HG02943 (cell line): ENCODE results near the gene STK32C.

Experiments used
- ATAC-seq: cut with Tn5 transposase; IDR thresholded peaks from one replicate; pipeline ENCODE4 v1.9.1; 2021; ENCODE audit warnings: mild to moderate bottlenecking, low read depth, moderate library complexity; ENCODE audit not compliant: unreplicated experiment

Gene STK32C

DNA sequence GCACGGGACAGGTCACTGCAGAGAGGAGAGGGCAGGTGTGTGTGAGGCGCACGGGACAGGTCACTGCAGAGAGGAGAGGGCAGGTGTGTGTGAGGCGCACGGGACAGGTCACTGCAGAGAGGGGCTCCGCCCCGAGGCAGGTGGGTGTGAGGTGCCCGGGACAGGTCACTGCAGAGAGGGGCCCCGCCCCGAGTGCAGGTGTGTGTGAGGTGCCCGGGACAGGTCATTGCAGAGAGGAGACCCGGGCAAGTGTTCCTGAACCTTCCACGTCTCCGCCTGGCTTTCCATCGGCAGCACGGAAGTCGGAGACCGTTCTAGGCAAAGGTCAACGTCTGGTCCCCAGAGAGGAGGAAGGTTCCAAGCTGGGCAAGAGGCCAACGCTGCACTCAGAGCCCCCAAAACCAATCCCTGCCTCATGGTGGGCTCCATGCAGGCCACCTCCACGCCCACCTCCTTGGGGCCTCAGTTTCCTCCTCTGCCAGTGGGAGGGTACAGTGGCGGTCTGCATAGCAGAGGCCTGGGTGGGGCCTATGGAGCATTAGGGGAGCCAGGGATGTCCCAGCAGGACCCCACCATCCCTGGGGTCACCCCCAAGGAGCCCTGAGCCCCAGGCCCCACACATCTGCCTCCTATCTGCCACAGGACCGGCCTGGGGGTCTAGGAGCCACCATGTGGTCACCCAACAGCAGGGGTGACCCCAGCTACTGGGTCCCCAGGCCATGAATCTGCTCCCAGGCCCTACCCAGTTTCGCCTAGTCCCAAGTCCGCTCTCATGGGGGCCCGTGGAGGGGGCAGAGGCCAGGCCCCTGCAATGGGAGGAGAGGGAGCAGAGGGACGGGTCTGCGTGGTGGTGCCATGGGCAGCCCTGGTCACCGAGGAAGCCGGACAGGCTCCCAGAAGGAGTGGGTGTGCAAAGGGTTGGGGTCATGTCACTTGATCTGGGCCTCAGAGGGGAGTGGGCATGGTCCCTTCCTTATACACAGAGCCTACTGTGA lies 57.0 kb downstream of the STK32C start:
- ATAC-seq: no peak

DNA sequence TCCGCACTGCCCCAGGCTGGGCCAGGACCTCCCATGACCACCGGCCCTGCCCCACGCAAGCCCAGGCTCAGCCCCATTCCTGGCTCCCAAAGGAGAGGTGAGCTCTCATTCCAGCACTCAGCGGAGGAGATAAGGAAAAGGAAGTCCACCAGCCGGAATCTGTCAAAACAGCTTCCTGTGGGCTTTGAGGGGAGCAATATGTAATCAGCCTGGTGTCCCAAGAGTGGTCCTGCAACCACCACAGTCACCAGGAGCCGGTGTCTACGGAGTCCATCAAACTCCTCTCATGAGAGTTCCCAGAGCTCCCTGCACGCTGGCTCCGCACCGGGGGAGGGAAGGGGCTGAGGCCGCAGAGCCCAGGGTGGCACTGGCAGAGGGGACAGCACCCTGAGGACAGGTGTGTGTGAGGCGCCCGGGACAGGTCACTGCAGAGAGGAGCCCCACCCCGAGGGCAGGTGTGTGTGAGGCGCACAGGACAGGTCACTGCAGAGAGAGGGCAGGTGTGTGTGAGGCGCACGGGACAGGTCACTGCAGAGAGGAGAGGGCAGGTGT lies 57.9 kb downstream of the STK32C start:
- ATAC-seq: no peak

DNA sequence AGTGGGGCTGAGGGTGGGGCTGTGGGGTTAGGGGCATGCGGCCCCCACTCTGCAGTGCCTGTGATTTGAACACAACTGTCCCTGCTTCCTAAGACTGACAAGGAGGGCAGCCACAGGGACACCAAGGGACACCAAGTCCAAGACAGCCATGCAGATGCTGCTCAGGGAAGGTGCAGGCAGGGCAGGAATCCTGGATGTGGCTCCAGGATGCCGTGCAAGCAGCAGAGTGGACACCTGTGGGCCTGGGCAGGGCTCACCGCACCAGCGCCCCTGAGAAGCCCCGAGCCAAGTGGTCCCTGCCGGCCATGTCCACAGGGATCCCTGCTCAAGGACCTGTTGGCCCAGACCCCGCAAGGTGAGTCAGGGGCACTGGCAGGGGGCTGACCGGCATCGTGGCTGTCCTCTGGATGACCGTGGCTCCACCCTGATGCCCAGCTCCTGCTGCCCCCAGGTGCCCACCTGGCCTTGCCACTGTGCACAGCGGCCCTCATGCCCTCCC lies 58.5 kb downstream of the STK32C start:
- no peak for ATAC-seq

DNA sequence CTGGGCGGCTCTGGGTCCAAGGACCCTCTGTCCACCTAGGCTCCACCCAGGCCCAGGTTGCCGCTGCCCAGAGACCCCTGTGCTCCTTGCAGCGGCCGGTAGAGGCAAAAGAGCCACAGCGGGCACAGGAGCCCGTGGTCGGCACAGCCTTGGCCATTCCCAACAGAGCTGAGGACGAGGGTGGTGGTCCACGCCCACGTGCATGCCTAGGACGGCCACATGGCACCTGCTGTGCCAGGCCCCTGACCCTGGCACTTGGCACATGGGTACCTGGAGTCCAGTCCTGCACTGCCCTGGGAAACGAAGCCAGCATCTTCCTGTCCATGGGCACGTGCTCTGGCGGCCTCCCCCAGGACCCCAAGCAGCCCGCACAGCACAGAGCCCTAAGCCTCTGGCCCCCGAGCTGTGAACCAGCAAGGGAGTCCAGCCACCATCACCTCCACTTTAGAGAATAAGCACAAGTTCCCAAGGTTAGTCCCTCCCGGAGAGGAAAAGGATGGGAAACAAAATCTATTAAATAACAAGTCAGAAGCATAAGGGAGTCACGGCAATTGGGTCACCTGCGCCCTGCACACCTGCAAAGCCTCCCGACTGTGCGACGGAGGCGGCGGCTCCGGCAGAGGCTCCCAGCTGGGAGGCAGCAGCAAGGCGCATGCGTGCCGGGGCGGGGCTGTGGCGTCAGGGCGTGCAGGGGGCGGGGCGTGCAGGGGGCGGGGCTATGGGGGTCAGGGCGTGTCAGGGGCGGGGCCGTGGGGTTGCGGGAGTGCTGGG lies 59.1 kb downstream of the STK32C start:
- ATAC-seq: no peak

DNA sequence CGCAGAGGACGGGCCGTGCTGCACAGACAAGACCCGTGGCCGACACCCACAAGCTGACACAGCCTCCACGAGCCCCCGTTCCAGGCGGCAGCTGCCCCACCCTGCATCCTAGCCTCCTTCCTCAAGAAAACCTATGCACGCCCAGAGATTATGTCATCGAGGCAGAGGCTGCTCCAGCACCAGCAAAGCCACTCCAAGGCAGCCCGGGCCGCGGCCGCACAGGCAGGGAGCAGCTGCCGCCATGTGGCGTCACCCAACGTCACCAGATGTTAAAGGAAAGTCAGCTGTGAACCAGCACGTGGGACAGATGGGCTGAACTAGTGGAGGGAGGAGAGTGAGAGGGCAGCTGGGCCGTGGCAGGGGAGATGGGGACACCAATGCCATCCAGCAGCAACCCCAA lies 59.8 kb downstream of the STK32C start:
- ATAC-seq: no peak

DNA sequence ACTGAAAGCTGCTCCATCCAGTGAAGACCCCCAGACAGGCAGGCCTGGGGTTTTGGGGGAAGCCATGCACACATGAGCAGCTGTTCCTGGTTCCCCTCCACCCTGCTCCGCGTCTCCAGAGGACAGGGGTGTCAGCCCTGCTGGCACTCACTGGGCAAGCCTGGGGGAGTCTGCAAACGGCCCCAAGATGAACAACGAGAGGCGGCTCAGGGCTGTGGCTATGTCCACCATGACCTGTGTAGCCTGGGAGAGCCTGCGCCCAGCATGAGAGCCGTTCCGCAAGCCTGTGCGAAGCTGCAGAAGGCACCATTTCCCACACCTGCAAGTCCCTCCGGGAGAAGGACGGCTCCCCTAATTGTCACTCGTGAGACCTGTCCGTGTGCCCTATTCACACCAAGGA lies 61.5 kb downstream of the STK32C start:
- ATAC-seq: no peak

GRCh38 chr10:132245056-132245455 lies 62.7 kb downstream of the STK32C start:
- ATAC-seq: no peak

DNA sequence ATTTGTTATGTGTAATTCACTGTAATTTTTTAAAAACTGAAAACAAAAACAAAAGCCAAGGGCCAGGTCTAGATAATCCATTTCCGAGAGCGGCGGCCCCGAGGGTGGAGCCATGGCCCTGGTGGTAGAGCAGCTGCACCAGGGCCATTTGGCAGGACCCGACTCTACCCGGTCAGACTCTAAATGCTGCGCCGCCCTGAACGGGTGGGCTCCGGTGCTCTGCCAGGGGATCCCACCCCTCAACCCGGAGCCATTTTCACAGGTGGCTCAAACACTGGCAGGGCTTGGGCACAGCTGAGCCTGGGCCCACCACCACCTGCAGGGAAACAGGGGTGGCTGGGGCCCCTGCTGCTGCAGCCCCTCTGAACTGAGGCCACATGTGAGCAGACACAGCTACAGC lies 64.1 kb downstream of the STK32C start:
- ATAC-seq: no peak

GRCh38 chr10:132243141-132243540 lies 64.6 kb downstream of the STK32C start:
- no peak for ATAC-seq

DNA sequence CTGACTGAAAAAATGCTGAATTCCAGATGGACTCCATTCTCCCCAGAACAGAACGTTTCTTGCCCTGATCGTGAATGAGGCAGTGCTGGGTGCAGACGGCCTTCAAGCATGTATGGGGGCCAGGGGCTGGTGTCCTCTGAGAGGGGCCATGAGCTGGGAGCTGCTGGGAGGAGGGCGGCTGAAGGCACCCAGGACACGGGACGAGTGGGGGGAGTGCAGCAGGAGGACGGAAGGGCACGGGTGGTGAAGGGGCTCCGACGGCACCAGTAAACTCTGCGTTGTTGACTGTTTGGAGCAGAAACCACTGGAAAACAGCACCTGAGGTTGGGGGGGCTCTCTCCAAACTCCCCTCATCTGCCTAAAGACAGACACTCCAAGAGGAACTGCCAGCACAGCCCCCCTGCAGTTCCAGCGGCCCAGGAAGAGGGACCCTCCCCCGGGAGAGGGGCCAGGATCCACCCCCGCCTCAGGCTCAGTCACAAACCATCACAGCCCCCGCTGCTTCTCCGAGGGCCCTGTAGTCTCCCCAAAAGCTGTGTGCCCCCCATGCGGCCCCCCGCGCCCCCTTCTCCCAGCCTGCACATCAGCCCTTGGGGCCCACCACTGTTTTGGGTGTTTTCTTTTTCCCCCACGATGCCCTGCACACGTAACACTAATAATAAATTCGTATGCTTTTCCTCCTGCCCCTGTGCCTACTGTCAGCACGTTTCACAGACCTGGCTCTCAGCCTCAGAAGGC lies 65.5 kb downstream of the STK32C start:
- no peak for ATAC-seq

GRCh38 chr10:132241496-132241895 lies 66.3 kb downstream of the STK32C start:
- no peak for ATAC-seq

DNA sequence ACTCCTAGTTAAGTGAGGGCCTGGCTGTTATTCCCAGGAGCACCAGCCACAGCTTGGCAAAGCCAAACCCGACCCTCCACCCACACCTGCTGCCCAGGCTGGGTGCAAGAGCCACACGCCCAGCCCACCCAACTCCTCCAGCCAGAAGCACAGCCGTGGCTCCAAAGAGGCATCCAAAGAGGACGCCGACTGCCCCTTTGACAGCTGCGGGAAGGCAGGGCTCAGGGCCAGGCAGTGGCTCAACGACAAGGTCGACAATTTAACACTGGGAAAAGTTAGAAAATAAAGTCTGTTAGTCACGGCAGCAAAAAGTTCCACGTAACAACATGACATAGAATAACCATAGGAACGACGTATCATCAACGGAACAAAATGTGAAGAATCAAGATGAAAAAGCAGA lies 66.7 kb downstream of the STK32C start:
- no peak for ATAC-seq

- no peak for ATAC-seq
Observed at GRCh38 chr10:132240581-132240980, 67.2 kb downstream of the STK32C start.

DNA sequence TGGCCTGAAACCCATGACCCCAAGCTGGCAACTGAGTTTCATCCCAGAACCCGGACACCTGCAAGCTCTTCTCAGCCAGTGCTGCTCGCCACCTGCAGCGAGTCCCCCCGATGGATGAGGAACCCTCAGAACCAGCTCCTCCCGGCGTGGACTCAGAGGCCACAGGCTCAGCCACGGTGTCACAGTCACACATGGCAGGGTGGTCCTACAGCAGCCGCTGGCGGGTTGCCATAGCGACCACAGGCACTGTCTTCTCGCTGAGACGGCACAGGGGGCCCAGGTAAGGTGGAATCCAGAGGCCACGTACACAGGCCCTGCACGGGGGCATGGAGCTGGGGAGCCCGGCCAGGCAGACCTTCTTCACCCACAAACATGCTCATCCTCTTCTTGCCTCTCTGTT lies 67.6 kb downstream of the STK32C start:
- no peak for ATAC-seq

GRCh38 chr10:132239126-132240031 lies 68.4 kb downstream of the STK32C start:
- ATAC-seq: no peak

DNA sequence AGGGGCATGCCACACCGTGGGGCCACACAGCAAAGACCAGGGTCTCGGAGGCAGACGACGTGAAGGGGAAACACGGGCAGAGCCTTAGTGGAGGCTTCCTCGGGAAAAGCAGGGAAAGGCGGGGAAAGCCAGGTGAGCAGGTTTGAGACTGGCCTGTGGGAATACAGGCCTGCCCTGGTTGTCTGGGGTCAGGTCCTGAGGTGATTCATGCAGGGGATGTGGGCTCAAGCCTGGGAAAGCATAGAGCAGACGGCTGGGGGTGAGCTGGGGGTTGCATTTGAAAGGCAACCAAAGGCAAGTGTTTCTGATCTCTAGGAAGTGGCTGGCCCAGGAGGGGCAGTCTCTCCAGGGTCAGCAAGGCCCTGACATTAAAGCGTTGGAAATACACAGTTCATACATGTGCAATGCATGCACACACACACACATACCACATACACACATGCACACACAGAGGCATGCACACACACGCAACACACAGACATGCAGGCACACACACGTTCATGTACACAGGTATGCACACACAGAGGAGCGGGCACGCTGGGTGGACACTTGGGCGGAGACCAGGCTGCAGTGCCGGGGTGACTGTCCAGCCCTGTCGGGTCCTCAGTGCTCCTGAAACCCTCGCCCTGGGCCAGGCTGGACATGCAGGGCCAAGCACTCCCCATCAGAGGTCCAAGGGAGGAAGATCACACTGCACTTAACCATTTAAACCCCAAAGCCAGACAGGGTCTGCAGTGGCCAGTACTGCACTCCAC lies 69.2 kb downstream of the STK32C start:
- no peak for ATAC-seq

DNA sequence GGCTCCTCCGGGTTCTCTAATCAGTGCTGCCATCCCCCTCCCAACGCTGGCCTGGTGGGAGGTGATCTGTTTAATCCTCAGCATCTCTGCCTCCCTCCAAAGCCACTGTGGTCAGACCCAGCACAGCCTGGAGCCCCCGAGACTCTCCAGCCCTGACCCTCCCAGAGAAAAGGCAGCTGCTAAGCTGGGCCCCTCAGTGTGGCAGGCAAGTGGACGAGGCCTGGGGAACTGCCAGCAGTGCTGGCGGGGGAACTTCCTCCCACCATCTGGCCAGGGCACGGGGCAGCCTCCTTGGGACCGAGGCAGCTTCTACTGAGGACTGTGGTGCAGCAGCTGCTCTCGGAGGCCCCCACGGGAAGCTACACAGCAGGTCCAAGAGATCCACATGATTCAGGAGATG lies 69.9 kb downstream of the STK32C start:
- ATAC-seq: no peak

- no peak for ATAC-seq
Observed at GRCh38 chr10:132237396-132237795, 70.4 kb downstream of the STK32C start.

DNA sequence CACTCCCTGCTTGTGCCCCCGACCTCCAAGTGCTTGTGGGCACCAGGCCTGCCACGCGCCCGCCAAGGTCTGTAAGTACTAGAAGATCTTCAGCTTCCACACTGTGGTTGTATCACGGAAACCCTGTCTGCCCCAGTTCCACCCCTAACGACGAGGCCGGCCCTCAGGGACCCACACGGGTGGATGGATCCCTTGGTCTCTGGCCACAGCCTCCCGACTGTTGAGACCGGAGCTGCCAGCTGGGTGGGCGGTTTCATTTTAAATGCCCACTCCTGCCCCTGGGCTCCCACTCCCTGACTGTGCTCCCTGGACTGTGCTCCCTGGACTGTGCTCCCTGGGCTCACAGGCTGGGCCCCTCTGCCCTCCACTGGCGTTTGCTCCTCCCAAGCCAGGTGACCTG lies 70.9 kb downstream of the STK32C start:
- no peak for ATAC-seq
